GM19468 (cell line): Measurements from ENCODE around the gene SNRPD3.

ENCODE experiments used
- ATAC-seq: cut with Tn5 transposase; IDR thresholded peaks from one replicate; pipeline ENCODE4 v1.9.1; 2021; ENCODE audit warnings: mild to moderate bottlenecking, moderate library complexity, moderate number of reproducible peaks; ENCODE audit not compliant: unreplicated experiment; ENCODE audit errors: extremely low read depth

Gene SNRPD3

DNA sequence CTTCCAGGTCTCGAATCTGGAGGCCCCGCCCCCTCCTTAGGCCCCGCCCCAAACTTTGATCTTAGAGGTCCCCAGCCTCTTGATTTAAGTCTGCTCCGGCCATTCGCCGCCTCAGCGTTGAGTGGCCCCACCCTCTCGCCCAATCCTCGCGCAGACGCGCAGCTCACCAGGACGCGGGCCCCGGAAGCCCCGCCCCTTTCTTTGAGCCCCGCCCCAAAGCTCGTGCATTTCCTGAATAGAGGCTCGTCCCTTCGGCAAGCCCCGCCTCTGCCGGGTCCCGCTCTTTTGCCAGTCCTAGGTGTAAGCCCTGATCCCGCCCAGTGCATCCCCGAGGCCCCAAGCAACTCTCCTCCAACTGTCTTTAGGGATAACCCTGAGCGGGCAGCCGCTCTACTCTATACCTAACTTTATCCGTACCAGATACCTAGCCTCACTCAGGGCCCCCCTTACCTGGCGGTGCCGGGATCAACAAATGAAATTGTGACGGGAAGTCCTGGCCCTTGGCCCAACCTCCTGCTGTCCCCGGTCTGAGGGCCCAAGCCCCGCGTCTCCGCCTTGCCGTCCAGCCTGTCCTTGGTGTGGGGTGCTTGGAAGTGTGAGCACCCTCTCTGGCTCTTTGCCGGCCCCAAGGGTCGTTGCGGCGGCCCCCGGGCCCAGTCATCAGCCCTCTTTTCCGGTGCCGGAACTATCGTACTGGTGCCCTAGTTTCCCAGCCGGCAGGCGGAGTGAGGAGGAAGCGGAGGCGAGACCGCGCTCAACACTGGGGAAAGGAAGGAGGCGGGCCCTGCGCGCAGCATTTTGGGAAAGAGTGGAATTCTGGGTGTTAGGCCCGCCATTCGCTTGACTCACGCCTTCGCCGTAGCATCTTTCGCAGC lies at the start of gene SNRPD3:
TSS of gene SNRPD3 (plus strand) at position 835 of the 875 bp plus-strand sequence. CDS start 1,676 bp downstream, outside the sequence.
- ATAC-seq = peak; percentile 48

DNA sequence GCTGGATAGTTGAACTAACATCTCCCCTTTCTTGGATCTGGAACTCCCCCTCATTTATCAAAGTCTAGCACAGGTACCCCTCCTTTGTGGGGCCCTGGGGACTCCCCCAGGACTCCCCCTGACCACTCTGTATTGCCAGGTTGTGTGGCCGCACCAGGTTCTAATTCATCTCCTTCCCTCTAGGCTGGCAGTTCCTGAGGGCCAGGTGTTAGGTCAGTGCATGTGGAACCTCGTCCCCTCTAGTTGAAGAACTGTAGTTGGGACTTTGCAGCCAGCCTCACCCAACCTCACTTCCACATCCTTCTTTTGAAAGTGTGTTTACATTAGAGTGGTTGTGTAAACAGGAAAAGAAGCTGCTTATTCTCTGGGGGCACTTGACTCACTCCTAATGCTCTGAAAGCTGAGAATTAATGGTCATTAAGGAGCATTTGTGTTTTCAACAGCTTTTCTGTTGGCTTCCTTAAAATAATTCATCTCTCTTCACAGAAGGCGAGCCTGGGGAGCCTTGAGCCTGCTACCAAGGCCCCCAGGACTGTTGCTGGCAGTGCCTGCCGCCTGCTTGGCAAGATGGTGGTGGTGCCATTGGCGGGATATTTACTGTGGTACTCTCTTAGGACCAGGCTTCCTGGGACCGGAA lies 48.9 kb upstream of the SNRPD3 start:
- no peak for ATAC-seq

DNA sequence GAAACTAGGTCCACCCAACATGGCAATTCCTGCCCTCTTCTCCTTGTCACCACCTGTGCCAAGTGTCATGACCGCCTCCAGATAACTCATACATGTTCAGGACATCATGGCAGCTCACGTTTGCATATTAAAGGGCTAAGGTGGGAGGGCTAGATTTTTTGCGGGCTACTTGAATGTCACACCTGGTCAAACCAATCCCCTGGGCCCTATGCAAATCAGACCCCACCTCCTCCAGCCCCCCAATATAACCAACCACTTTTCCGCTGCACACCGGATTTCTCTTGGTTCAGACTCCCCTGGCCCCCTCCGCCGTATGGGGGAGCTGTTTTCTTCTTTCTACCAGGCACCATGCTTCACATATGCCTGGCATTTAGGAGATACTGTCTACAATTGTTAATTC lies 48.1 kb upstream of the SNRPD3 start:
- no peak for ATAC-seq

DNA sequence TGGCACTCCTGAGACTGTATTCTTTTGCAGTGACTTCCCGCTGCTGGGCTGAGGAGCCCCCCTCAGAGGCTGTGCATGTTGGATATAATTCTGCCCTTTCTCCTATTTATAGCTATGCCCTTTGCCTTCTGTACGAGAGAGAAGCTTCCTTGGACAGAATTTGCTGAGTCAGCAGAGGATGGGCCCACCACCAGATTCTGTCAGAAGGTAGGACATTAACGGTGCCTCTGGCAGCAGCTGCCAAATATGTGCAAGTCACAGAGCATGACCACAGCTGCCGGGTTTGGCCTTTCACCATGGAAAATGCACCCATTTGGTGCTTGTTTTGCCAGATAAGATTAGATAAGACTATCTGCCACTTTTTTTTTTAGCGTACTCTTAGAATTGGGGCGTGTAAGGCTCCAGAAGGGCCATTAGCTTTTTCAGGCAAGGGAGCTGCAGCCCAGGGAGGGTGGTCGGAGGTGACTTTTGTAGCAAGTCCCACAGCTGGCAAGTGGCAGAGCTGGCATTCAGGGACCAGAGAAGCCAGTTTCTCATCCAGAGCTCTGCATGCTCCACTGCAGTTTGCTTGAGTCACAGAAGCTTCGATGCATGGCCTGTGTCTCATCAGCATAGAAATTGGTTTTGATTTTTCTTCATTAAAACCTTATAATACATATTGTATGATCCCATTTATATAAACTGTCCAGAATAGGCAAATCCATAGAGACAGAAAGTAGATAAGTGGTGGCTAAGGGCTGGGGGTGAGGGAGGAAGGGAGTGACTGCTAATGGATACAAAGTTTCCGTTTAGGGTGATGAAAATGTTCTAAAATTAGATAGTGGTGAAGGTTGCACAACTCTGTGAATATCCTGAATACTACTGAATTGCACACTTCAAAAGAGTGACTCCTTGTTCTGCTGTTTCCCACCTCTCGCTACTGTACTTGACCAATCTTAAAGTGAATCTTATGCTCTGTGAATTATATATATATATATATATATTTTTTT lies 44.9 kb upstream of the SNRPD3 start:
- ATAC-seq = no peak

DNA sequence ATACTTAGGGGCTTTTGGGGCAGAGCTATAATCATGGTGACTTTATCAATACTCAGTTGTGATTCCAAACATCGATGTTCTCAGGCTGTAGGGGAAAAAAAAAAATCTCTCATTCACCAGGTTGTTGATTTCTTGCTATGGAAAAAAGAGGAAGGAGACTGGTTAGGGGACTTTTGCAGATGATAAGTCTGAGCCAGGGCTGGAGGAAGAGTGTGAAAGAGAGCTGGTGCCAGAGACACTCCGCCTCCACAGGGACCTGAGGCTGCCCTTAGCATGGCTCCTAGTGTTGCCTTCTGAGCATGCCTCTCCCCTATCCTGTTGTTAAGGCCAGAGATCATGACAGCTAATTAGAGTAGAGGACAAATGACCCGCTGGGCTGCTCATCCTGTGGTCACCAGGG lies 43.8 kb upstream of the SNRPD3 start:
- no peak for ATAC-seq

DNA sequence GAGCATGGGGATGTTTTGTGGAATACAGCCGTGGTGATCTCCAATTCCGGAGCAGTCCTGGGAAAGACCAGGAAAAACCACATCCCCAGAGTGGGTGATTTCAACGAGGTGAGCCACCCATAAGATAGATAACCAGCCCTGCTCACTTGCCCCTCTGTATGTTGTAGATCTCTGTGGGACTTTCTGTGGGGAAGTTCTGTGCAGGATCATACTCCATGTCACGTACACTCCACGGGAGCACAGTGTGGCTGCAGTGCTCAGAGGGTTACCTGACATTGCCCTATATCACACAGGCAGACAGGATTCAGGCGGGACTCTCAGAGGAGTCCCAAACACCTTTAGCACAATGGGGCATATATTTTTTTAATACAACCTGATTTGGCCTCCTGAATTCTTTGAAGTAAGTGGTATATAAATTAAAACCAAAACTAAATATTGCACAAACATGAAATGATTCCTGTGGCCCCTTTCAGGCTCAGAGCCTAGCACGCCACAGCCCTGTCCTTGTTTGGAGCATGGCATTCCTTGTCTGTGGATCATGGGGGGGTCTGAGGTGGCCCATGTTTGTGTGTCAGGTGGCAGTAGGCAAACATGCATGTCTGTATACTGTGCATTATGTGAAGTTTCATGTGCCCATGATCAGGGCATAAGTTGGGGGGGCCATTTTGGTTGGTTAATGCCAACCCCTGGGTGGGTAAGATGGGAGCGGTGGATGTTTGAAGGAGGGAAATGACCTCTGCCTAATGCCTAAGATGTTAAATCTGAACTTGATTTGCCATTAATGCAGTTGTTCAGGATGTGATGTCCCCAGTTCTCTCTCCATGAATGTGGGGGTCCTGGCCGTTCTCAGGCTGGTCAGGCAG lies 42.2 kb upstream of the SNRPD3 start:
- no peak for ATAC-seq

DNA sequence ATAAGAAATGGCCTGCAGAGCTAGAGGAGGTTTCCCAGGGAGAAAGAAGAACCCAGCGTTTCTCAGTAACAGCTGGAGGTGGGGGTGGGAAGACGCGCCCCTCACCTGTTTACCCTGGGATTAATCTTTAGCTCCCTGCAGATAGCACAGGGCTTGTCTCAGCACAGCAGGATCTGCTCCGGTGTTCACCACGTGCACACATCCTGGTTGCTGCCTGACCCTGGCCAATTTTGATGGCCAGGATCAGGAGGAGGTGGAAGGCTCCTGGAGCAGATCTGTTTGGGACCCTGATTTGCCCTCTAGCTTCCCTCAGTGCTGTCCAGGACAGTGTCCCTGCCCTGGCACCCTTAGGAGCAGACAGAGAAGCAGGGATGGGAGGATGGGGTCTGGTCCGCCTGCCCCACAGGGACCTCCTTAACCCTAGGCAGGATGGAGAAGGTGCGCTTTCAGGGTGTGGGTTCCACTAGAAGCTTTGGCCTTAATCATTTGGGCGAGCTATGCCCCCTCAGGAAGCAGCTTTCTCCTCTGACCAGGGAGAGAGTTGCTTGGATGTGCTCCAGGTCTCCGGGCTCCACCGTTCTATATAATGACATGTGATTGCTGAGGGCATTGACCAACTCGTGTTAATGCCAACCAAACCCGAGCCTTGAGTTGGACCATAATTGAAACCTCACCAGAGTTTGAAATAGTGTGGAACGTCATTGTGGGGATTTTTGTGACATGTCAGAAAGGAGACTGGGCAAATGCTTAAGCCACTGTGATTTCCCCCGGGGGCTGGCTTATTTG lies 41.4 kb upstream of the SNRPD3 start:
- ATAC-seq = no peak

DNA sequence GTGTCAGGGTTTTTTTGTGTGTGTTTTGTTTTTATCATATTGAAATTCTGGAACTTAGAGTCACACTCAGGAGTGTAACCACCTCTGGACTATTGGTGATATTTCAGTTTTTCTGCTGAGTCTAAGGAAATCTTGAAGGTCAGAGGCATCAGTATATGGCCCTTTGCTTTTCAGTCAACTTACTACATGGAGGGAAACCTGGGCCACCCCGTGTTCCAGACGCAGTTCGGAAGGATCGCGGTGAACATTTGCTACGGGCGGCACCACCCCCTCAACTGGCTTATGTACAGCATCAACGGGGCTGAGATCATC lies 40.8 kb upstream of the SNRPD3 start:
- ATAC-seq = no peak

DNA sequence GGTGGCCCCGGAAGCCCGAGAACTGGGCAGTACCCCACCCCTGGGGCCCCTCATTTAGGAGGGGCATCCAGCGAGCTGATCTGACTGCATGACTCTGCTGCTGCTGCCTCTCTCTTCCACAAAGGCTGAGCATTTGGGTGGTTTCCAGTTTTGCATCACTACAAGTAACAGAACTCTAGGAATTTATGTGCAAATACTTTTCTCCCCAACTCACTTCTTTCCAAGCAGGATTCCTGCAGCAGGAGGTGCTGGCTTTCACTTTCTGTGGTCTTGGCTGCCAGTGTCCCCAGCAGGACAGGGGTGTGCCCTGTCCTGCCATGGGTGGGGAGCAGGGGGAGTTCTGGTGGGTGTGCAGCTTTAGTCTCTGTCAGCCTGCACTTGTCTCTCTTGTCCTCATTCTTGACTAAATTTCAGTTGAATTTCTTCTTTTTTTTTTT lies 39.5 kb upstream of the SNRPD3 start:
- ATAC-seq = no peak

DNA sequence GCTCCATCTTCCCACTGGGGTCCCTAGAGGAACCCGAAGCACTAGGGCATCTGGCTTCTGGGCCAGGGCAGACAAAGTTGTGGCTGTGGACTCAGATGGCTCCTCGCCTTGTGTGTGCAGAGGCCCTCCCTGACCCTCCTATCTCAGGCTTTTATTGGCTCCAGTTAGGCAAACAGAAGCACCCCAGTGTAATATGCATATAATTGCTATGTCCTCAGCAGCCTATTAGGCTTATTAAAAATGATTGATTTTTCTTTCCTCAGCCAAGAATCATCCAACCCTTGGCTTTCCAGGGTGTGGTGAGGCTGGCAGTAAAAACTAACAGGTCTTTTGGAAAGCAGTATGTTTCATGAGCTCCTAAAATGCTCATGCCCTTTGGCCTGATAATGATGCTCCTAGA lies 38.4 kb upstream of the SNRPD3 start:
- no peak for ATAC-seq

DNA sequence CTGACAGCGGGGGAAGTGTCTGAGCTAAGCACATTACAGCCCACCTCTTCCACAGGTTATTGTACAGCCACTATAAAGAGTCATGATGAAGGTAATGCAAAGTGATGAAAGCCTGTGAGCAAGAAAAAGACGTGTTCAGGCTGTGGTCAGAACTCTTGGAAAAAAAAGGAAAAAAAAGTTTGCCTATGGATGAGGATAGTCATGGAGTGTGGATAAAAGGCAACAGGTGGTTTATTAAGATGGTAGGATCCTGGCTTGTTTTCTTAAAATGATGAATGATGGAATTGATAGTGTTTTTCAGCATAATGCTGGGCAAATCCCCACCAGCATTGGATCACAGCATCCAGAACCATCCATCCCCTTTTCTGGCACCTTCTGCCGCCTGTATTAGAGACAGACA lies 37.6 kb upstream of the SNRPD3 start:
- no peak for ATAC-seq

DNA sequence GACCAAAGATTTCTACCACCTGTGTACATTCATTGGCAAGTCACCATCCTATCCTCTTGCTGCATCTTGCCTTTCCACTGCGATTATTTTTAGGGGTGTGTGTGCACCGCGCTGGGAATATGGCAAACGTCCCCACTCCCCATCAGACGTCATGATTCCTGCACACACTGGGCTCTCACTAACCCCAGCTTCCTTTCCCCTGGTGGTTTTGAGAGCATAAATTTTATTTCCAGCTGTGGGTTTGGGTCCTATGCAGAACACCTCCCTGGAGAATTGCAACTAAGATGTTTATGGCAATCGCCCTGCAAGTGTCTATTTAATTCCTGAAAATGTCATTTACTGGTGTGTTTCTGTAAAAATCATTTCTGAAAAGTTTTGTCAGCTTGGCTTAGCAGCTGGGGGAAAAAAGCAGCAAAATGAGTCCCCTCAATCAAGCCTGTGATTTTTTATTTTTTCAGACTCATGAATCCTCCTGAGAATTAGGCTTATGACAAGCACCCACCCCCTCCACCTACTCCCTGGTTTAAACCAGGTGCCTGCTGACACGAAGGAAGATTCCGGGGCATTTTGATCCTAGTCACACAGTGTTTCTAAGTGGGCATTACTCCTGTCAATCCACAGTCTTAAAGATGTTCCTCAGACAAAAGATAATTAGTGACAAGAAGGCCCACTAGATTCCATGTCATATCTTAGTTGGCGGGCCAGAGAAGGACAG lies 36.9 kb upstream of the SNRPD3 start:
- ATAC-seq = no peak

DNA sequence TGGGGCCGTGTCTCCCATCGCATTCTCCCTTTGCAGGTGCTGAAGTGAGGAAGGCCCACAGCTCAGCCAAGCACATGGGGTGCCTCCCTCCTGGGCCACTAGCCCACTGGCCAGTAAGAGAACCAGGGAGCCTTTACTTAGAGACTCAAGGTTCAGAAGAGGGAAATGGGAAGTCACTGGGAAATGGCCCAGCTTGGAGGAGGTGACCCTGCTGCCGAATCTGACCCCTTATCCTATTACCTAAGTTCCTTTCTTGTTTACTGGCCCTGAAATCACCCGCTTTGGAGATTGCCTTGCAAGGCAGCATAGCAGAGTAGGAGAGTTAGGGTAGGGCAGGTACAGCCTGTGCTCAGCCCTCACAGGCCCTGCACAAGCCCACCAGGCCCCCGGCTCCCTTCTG lies 36.3 kb upstream of the SNRPD3 start:
- no peak for ATAC-seq

DNA sequence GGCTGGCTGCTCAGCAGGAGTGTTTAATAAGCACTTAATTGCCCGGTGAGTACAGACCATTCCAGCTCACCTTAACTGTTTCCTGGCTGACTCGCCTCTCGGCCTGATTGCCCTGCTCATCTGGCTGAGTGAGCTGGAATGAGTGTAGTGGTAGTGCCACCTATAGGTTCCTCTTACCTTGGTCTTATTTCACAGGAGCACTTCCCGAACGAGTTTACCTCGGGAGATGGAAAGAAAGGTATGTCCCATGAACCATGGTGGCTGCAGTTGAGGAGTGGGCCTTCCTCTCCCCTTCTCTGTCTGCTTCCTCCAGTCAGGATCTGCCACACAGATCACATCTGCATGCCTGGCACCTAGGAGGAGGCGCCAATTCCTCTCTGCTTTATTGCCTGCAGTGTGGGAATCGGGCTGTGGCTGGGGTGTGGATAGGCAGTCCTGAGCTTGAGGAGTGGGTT lies 34.0 kb upstream of the SNRPD3 start:
- ATAC-seq = no peak

DNA sequence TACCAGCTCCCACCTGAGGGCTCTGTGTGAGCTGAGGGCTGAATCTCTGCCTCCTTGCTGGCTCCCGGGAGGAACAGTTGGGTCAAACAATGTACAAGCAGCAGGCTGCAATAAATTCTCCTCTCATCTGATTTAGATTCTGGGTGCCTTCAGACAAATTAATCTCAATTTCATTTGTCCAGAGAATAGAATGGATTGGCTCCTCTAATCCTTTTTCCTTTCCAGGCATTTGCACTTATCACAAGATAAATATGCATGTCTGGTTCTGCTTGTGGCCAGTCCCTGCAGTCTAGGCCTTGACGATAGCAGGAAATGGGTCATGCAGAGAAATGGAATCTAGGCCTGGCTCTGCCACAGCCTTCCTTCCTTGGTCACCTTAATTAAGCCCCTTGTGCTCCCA lies 31.9 kb upstream of the SNRPD3 start:
- no peak for ATAC-seq

DNA sequence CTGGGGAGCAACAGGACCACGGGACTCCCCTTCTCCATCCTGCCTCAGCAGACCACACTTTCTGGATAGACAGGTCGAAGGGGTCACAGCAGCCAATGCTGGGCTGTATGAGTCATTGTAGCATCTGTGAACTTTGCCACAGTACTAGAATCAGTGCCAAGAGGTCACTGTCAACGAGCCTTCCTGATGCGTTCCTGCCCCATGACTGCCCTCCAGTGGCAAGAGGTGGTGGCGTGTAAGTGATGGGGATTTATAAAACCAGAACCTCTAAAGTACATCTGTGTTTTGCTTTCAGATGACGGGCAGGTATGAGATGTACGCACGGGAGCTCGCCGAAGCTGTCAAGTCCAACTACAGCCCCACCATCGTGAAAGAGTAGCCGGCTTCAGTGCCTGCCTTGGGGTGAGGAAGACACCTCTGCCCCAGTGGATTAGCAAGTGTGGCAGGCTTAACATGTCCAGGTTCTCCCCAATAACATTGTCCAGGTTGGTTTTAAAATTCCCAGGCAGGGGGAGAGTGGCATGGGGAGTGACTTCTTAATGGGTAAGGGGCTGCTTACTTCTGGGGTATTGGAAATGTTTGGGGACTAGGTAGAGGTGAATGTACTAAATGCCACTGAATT lies 30.3 kb upstream of the SNRPD3 start:
- no peak for ATAC-seq

DNA sequence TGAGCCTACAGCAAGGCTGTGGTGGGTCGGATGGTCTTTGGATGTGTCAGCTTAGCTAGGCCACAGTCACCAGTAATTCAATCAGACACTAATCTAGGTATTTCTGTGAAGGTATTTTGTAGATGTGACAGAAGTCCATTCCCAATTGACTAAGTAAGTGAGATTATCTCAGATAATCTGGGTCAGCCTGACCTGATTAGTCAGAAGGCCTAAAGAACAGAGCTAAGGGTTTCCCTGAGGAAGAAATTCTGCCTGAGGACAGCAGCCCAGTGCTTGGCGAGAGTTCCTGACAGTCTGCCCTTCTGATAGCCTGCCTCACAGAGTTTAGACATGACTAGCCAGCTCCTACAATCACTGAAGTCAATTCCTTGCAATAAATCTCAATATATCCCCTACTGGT lies 29.6 kb upstream of the SNRPD3 start:
- ATAC-seq = no peak

DNA sequence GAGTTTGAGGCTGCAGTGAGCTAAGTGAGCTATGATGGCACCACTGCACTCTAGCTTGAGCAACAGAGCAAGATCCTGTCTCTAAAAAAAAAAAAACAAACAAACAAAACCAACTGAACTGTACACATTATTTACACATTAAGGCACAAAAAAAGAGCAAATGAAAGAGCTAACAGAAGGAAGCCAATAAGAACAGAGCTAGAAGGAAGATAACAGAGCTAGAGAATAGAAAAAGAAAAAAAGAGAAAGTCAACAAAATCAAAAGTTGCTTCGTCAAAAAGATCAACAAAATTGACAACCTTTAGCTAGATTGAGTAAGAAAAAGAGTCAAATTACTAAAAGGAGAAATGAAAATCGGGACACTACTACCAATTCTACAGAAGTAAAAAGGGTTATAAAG lies 25.9 kb upstream of the SNRPD3 start:
- ATAC-seq = no peak
